ENCODE measurements around the gene GDPD1.
A peak's percentile ranks its signal among the peaks of the same experiment; 100 is the strongest.
"Not testable (repeated sequence)": the region's sequence is repeated elsewhere in the genome, so short reads cannot be mapped to it uniquely, and the experiment has no call there.

GDPD1 gene

DNA sequence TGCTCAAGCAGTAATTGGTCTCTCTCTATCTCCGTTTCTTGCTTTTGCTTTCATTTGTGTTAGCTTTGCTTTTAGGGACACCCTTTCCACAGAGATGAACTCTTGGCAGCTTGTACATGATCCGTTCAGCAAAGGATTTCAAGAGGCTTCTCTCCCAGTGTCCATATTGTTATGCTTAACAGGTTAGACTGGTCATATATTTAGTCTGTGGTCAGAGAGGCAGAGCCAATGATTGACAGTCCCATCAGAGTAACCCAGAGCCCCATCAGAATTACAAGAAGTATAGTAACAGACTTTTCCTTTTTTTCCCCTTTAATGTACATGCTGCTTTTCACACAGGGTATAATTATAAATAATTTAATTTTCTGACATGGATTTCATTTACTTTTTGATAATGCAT lies 34.4 kb downstream of the GDPD1 start:
- DNase-seq: no peak

DNA sequence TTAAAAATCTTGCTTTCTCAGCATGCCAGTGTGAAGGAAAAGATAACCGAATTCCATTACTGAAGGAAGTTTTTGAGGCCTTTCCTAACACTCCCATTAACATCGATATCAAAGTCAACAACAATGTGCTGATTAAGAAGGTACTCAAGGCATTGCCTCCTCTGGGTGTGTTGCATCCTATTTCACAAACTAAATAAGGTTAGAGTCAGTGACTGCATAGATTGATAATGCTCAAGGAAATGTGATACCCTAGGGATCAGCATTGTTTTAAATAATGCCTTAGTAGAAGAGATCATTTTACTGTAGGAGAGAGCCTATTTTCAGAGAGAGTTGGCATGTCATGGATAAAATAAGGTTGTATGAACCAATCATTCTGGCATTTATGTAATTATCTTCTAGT lies 36.8 kb downstream of the GDPD1 start:
- no peak for DNase-seq

DNA sequence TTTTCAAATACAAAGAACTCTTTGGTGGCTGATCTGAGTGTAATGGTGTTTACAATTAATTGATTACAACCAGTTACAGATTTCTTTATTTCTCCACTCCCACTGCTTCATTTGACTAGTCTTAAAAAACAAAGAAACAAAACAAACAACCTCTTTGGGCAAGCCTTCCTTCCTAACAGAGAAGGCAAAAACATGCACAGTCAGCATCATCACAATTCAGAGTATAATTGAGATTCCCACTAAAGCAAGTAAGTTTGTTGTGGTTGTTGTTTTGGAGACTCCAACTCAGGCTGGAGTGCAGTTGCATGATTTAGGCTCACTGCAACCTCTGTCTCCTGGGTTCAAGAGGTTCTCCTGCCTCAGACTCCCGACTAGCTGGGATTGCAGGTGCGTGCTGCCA lies 40.4 kb downstream of the GDPD1 start:
- no peak for DNase-seq

DNA sequence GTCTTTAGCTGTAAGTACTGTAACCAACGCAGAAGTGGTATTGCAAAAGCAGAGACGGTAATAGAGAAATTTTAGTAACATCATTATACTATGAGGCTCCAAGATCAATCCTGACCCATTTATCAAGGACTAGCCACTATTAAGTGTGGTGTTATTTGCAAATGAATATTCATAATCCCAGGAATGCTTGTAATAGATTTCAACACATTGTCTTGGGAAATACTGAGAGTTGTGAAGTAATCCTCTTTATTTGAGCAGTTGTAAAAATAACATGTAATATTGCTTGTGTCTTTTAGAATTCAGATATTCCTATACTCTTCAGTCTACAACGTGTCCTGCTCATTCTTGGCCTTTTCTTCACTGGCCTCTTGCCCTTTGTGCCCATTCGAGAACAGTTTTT lies 46.4 kb downstream of the GDPD1 start:
- no peak for DNase-seq

DNA sequence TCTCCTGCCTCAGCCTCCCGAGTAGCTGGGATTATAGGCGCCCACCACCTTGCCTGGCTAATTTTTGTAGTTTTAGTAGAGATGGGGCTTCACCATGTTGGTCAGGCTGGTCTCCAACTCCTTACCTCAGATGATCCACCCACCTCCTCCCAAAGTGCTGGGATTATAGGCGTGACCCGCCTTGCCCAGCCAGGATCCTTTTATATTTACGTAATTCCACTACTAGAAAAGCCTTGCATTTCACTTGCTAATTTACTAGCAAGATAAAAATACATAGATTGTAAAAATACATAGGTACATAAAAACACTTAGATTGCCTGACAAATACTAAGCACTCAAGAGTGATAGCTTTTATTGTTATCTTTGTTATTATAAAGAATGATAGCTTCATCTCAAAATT lies 47.5 kb downstream of the GDPD1 start:
- no peak for DNase-seq

DNA sequence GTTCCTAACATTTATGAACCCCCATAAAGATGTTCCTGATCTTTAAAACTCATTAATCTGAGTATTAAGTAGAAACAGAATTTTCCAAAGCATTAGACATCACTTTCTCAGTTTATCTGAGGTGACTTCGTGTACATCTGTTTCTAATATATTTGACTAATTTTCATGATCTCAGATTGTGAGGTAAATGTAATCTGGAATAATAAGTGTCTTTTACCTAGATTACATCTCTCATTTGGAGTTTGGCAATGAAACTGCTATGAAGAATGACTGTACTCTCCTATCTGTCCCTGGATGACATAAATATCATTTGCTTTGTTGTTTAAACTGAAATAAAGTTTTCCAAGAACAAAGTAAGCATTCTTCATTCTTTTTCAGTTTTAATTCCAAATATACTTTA lies 55.3 kb downstream of the GDPD1 start:
- no peak for DNase-seq

GRCh38 chr17:59277031-59277430 lies 56.7 kb downstream of the GDPD1 start:
- DNase-seq: no peak

- no peak for DNase-seq
Observed at GRCh38 chr17:59278406-59278805, 58.1 kb downstream of the GDPD1 start.

DNA sequence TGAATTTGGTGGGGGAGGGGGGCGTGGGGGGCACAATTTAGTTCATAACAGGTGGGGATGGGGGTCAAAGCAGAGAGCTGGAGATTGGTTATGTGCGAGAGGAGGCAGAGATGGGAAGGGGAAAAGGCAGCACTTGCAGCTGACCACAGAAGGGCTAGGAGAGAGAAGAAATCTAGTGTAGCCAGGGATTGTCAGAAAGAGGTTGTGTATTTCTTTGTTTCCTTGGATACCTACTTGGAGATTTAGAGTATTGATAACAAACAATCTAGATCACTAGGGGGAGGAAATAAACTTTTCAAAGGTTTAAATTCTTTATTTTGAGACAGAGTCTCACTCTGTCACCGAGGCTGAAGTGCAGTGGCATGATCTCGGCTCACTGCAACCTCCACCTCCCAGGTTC lies 64.0 kb downstream of the GDPD1 start:
- no peak for DNase-seq

GRCh38 chr17:59287452-59287851 lies 67.1 kb downstream of the GDPD1 start:
- DNase-seq: no peak

GRCh38 chr17:59287891-59288290 lies 67.6 kb downstream of the GDPD1 start:
- no peak for DNase-seq

DNA sequence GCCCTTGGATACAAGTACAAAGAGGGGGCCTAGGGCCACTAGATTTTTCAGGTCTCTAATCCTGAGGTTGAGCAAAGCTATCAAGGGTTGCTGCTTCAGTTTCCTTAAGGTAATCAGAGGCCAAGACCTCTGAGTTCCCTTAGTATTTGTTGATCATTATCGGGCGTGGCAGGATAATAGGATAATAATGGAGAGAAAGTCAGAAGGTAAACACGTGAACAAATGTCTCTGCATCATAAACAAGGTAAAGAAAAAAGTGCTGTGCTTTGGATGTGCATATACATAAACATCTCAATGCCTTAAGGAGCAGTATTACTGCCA lies 69.6 kb downstream of the GDPD1 start:
- DNase-seq: no peak

GRCh38 chr17:59290302-59290998 lies 70.1 kb downstream of the GDPD1 start:
- not testable (repeated sequence) for DNase-seq

GRCh38 chr17:59292174-59292523 lies 71.8 kb downstream of the GDPD1 start:
- no peak for DNase-seq

DNA sequence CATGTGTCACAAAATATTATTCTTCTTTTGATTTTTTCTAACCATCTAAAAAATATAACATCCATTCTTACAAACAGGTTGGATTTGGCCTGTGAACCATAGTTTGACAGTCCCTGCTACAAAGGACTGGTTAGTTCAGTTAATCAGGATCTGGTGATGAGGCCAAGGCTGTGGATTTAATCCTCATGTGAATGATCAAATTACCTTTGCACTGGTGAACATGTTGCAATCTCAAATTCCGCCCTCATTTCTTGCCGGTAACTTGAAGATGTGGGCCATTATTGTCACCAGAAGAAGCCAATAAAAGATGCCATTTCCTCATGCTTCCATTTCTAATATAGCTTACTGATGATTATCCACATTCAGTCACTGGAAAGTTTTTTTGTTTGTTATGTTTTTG lies 75.9 kb downstream of the GDPD1 start:
- no peak for DNase-seq

DNA sequence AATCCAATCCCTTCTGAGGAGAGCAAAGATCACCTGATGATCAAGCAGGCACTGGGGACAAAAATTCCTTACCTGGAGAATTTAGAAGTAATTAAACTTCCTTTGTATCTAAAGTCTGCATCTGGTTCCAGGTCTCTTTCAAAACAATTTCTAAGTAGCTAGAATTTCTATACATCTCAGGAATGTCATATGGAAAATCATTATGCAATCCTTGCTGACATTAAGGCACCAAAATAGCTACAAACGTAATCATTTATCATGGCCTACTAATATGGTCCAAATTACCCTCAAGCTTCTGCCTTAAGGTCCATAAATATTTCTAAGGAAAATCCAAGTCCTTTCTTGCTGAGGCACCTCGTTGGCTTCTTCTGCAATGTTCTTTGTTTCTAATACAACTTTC lies 78.2 kb downstream of the GDPD1 start:
- DNase-seq: no peak

DNA sequence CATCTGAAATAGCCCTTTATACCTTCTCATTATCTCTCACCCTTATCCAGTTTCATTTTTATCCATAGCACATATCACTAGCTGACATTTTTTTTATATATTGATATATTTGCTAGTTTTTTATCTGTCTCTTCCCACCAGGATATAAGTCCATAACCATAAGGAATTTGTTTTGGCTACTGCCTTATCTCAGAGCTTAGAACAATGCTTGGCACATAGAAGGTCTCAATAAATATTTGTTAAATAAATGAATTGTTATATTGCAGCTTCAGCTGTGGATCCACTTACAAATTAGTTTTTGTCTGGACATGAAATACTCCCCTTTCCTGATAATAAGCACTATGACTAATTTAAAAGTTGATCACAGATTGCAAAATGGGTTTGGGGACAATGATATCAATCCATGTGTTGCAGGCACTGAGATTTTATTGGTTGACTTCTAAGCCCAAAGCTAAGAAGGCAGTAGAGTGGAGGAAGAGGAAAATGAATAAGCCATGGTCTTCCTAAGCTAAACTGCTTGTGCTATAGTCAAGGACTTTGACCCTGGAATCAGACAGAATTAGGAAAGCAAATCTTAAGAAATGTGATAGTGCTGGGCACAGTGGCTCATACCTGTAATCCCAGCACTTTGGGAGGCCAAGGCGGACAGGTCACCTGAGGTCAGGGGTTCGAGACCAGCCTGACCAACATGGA lies 79.2 kb downstream of the GDPD1 start:
- no peak for DNase-seq

DNA sequence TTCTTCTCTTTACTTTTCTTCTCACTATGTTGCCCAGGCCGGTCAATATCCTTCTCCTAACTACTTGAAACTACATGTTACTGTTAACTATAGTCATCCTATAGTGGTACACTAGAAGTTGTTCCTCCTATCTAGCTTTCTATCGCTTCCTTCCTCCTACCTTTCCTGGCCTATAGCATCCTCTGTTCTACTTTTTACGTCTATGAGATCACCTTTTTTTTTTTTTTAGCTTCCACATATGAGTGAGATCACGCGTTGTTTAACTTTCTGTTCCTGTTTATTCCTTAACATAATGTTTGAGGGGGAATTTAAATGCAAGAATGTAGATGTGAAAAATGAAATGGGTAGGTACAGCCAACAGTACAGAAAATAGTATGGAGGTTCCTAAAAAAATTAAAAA lies 80.6 kb downstream of the GDPD1 start:
- no peak for DNase-seq

DNA sequence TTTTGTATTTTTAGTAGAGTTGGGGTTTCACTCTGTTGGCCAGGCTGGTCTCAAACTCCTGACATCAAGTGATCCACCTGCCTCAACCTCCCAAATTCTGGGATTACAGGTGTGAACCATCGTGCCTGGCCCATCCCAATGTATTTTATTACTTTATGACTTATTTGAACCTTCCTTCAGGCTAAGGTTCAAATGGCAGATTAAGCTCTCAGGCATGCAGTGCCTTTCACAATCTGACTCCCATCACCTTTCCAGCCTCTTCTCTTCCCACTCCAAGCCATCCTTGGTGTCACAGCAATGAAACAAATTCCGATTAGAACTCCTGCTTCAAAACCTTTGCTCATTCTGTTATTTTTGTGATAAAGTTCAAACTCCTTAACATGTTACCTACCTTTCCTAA lies 84.5 kb downstream of the GDPD1 start:
- DNase-seq: no peak

DNA sequence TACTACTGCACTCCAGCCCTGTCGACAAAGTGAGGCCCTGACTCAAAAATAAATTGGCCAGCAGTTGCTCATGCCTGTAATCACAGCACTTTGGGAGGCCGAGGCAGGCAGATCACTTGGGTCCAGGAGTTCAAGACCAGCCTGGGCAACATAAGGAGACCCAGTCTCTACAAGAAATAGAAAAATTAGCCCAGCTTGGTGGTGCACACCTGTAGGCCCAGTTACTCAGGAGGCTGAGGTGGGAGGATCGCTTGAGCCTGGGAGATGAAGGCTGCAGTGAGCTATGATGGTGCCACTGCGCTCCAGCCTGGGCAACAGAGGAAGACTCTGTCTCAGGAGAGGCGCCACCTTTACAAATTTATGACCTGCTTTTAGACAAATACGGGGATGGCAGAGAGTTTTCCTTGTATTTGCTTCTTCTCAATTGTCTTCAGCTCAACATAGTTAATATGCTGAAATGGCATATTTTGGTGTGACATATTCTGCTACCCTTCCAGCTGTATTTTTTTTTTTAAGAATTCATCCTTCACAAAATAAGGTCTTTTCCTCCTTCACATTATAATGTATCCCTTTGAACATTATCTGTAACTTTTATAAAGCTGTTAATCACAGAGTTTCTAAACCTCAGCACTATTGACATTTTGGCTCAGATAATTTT lies 90.1 kb downstream of the GDPD1 start:
- no peak for DNase-seq

GRCh38 chr17:59311051-59311468 lies 90.7 kb downstream of the GDPD1 start:
- peak; percentile 54 for DNase-seq

DNA sequence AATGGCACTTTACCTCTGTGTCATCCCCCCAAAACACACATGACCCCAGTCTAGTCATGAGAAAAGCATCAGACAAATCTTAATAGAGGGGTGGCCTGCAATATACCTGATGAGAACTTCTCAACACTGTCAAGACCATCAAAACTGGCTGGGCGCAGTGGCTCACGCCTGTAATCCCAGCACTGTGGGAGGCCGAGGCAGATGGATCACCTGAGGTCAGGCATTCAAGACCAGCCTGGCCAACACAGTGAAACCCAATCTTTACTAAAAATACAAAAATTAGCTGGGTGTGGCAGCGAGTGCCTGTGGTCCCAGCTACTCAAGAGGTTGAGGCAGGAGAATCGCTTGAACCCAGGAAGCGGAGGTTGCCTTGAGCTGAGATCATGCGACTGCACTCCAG lies 91.2 kb downstream of the GDPD1 start:
- not testable (repeated sequence) for DNase-seq

DNA sequence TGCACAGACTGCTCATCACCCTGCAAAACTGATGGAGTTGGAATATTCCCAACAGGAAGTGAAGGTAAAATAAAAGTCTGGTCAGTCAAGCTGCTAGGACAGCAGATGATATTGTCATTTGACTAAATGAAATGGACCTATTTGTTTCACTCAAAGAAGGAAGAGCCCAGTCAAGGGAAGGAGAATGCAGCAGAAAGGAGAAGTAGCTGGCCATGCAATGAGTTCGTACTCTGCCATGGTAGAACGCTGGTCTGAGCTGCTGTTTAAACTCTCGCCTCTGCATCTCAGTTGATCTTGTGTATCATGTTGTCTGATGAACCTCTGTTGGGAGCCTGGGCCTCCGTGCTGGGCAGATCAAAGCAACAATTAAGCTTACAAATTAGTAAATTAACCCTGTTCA lies 95.6 kb downstream of the GDPD1 start:
- no peak for DNase-seq

Data from kidney glomerular epithelial cell (primary cell).